Sigmoid colon (tissue), 7 donors: ENCODE results near the gene RPP21. TPM values are rescaled to one million over a fixed set of nuclear protein-coding genes. Genes with fewer than 3 reads are reported as not detected.

Source experiments
- DNase-seq: peaks from one replicate; pipeline ENCODE4 v3.0.0-alpha.2; 2019
- H3K27ac ChIP-seq, 4 donors: fragments of 200-600 bp; sonication (generic); one replicate each; pipeline ENCODE4 v1.5.1; 2016 to 2019; ENCODE audit warnings: mild to moderate bottlenecking in 1 of 4
- H3K27me3 ChIP-seq, 3 donors: fragments of 200-600 bp; sonication (generic); one replicate each; pipeline ENCODE4 v1.5.1; 2019; ENCODE audit warnings: mild to moderate bottlenecking in 1 of 3
- H3K36me3 ChIP-seq, 4 donors: fragments of 200-600 bp; sonication (generic); one replicate each; pipeline ENCODE4 v1.5.1; 2016 to 2019
- H3K4me1 ChIP-seq, 4 donors: fragments of 200-600 bp; sonication (generic); one replicate each; pipeline ENCODE4 v1.5.1; 2017 to 2019
- H3K4me3 ChIP-seq, 4 donors: fragments of 200-600 bp; sonication (generic); one replicate each; pipeline ENCODE4 v1.5.1; 2017 to 2019; ENCODE audit warnings: mild to moderate bottlenecking in 2 of 4, moderate library complexity in 1 of 4
- H3K9me3 ChIP-seq, 4 donors: fragments of 200-600 bp in 3 of 4; sonication (generic) in 3 of 4; one replicate each; pipeline versions ENCODE4 v1.5.1 to v1.6.1; 2013 to 2019
- CTCF ChIP-seq, 4 experiments: fragments of 450-650 bp in 3 of 4; fragments of 200-600 bp in 1 of 4; IDR thresholded peaks; one replicate each; pipeline ENCODE4 v1.5.1; 2016 to 2019; ENCODE audit warnings: antibody characterized with exemption in 4 of 4, mild to moderate bottlenecking in 3 of 4, moderate library complexity in 2 of 4
- EP300 ChIP-seq, 4 donors: sonication (generic); formaldehyde crosslinking; IDR thresholded peaks; one replicate each; pipeline ENCODE4 v1.6.1; 2017; ENCODE audit warnings: antibody characterized with exemption in 4 of 4
- POLR2A ChIP-seq, 2 donors: fragments of 450-650 bp; IDR thresholded peaks; one replicate each; pipeline ENCODE4 v1.6.1; 2016; ENCODE audit warnings: antibody characterized with exemption in 2 of 2, mild to moderate bottlenecking in 2 of 2, moderate library complexity in 2 of 2
- POLR2AphosphoS5 ChIP-seq, 4 donors: sonication (generic); formaldehyde crosslinking; IDR thresholded peaks; one replicate each; pipeline ENCODE4 v1.6.1; 2017; ENCODE audit warnings: antibody characterized with exemption in 4 of 4
- WGBS, 2 donors: extraction: QIAGEN DNeasy Blood & Tissue Kit; methylation state at CpG; one replicate each; pipeline ENCODE4 v1.1.7; 2013; 5-methylcytosine and 5-hydroxymethylcytosine counted together
- intact Hi-C: fragments of 100-400 bp; cut with DNase I; formaldehyde crosslinking; loops from one replicate; pipeline ENCODE4 v1.15.1; 2023
- polyA plus RNA-seq, 3 donors: library from polyadenylated mRNA; stranded (reverse); fragments of 200-250 nt; gene quantifications; one replicate each; pipeline ENCODE4 v1.2.3, GENCODE V29; 2013
- total RNA-seq, 4 donors: library from RNA; depleted of rRNA; stranded (reverse); fragments of >200 nt; gene quantifications; one replicate each; pipeline ENCODE4 v1.1.0, GENCODE V29; 2016
- donor health status: healthy with polysubstance abuse.
- donor health status: Bipolar disorder and iron deficiency.
- donor health status: healthy.

RPP21 gene
- total and polyA plus RNA-seq, 7 donors = 74.7 to 150 (median 134) TPM

- no peak for TF ChIP-seq CTCF (IDR thresholded peaks at IDR 0.05)
- no peak for TF ChIP-seq POLR2A (IDR thresholded peaks at IDR 0.05)
- no peak for TF ChIP-seq EP300 (IDR thresholded peaks at IDR 0.05)
These were observed 4.0 kb downstream of the RPP21 start for GRCh38 chr6:30348957-30349356.

GRCh38 chr6:30349421-30350177, 4.6 kb downstream of the RPP21 start:
- Histone ChIP-seq H3K4me3 (no peak overlapping the region), H3K27me3 (no peaks in the 10 kb centered on the region), H3K36me3 (peaks cover 0 to 16% (median 3%) of the 10 kb centered on the region in 4 donors), H3K4me1 (peaks cover 0 to 12% (median 9%) of the 10 kb centered on the region in 4 donors), H3K27ac (no peak overlapping the region), H3K9me3 (no peaks in the 10 kb centered on the region)
- WGBS, 2 donors = 70 to 71% methylated on average over 3 of the region's 3 CpGs
- intact Hi-C loops = loop anchor here (5.0 to 10.0 kb wide), 3 partner anchors 137 to 245 kb away; partner anchors contain the start of gene TRIM26
- no peak for TF ChIP-seq POLR2AphosphoS5 (IDR thresholded peaks at IDR 0.05)
- no peak for TF ChIP-seq EP300 (IDR thresholded peaks at IDR 0.05)
- TF ChIP-seq CTCF (IDR thresholded peaks at IDR 0.05) = no peak
- TF ChIP-seq POLR2A (IDR thresholded peaks at IDR 0.05) = no peak
- no peak for DNase-seq

More at GRCh38 chr6:30348957-30349356, 4.0 kb downstream of the RPP21 start:
- H3K4me3 ChIP-seq = no peak overlapping the region
- DNase-seq = no peak
- H3K4me1 ChIP-seq = peaks cover 0 to 15% (median 10%) of the 10 kb centered on the region in 4 donors
- 78 to 89% methylated on average over 3 of the region's 3 CpGs for WGBS, 2 donors
- H3K27me3 ChIP-seq = no peaks in the 10 kb centered on the region
- no peak overlapping the region for H3K27ac ChIP-seq
- H3K36me3 ChIP-seq = peaks cover 0 to 16% (median 3%) of the 10 kb centered on the region in 4 donors
- H3K9me3 ChIP-seq = no peaks in the 10 kb centered on the region
- intact Hi-C loops = loop anchor here (5.0 to 10.0 kb wide), 3 partner anchors 137 to 244 kb away; partner anchors contain the start of gene TRIM26

GRCh38 chr6:30350524-30350923, 5.6 kb downstream of the RPP21 start:
- Histone ChIP-seq H3K4me3 (no peak overlapping the region), H3K27me3 (no peaks in the 10 kb centered on the region), H3K27ac (no peak overlapping the region), H3K4me1 (peaks cover 0 to 9% (median 7%) of the 10 kb centered on the region in 4 donors), H3K36me3 (peaks cover 0 to 16% (median 3%) of the 10 kb centered on the region in 4 donors), H3K9me3 (no peaks in the 10 kb centered on the region)
- intact Hi-C loops = no loop called here
- no peak for TF ChIP-seq POLR2A (IDR thresholded peaks at IDR 0.05)
- no peak for TF ChIP-seq EP300 (IDR thresholded peaks at IDR 0.05)
- no peak for TF ChIP-seq CTCF (IDR thresholded peaks at IDR 0.05)
- no peak for TF ChIP-seq POLR2AphosphoS5 (IDR thresholded peaks at IDR 0.05)
- 36 to 55% methylated on average over 1 of the region's 1 CpG for WGBS, 2 donors
- DNase-seq = no peak

GRCh38 chr6:30352550-30352949, 7.6 kb downstream of the RPP21 start:
- H3K9me3 ChIP-seq = no peaks in the 10 kb centered on the region
- H3K36me3 ChIP-seq = peaks cover 0 to 3% (median 0%) of the 10 kb centered on the region in 4 donors
- TF ChIP-seq POLR2AphosphoS5 (IDR thresholded peaks at IDR 0.05) = no peak
- TF ChIP-seq EP300 (IDR thresholded peaks at IDR 0.05) = no peak
- TF ChIP-seq CTCF (IDR thresholded peaks at IDR 0.05) = no peak
- TF ChIP-seq POLR2A (IDR thresholded peaks at IDR 0.05) = no peak
- peaks cover 0 to under 1% (median 0%) of the 10 kb centered on the region in 3 donors for H3K27me3 ChIP-seq
- intact Hi-C loops = no loop called here
- no peak overlapping the region for H3K27ac ChIP-seq
- WGBS, 2 donors = 89 to 94% methylated on average over 2 of the region's 2 CpGs
- H3K4me1 ChIP-seq = peaks cover 0 to 11% (median 3%) of the 10 kb centered on the region in 4 donors
- no peak for DNase-seq
- H3K4me3 ChIP-seq = no peak overlapping the region
